Tibial artery (tissue), 4 donors: Measurements from ENCODE around the gene KCNN3.

ENCODE experiments used
- DNase-seq, 2 donors: peaks; one replicate each; pipeline ENCODE4 v3.0.0-alpha.2; 2019
- H3K27ac ChIP-seq, 2 donors: fragments of 200-600 bp; sonication (generic) in 1 of 2; 1 replicate in 1 of 2; 2 replicates in 1 of 2; pipeline ENCODE4 v1.5.1; 2018 to 2019; ENCODE audit warnings: mild to moderate bottlenecking in 1 of 2
- H3K27me3 ChIP-seq, 2 donors: fragments of 200-600 bp; sonication (generic) in 1 of 2; one replicate each; pipeline versions ENCODE4 v1.5.1 to v1.6.0; 2016 to 2019
- H3K36me3 ChIP-seq, 3 donors: fragments of 200-600 bp; sonication (generic) in 2 of 3; one replicate each; pipeline ENCODE4 v1.5.1; 2016 to 2019; ENCODE audit warnings: mild to moderate bottlenecking in 2 of 3
- H3K4me1 ChIP-seq, 4 donors: fragments of 200-600 bp; sonication (generic) in 2 of 4; 1 replicate in 3 of 4; 2 replicates in 1 of 4; pipeline ENCODE4 v1.5.1; 2016 to 2019
- H3K4me3 ChIP-seq, 2 donors: fragments of 200-600 bp; sonication (generic) in 1 of 2; 1 replicate in 1 of 2; 2 replicates in 1 of 2; pipeline ENCODE4 v1.5.1; 2018 to 2019; ENCODE audit warnings: mild to moderate bottlenecking in 2 of 2
- H3K9me3 ChIP-seq, 3 donors: fragments of 200-600 bp; sonication (generic) in 1 of 3; one replicate each; pipeline ENCODE4 v1.5.1; 2016 to 2019
- intact Hi-C: fragments of 100-400 bp; cut with DNase I; formaldehyde crosslinking; loops from one replicate; pipeline ENCODE4 v1.15.0; 2023; ENCODE audit warnings: low total_unique reads
- TF ChIP-seq, protein P1 (sequence below), 2 experiments: fragments of 200-600 bp in 1 of 2; fragments of 450-650 bp in 1 of 2; IDR thresholded peaks; one replicate each; pipeline ENCODE4 v1.5.1; 2017 to 2019; ENCODE audit warnings: antibody characterized with exemption in 2 of 2, mild to moderate bottlenecking in 1 of 2, moderate library complexity in 1 of 2

Gene KCNN3

DNA sequence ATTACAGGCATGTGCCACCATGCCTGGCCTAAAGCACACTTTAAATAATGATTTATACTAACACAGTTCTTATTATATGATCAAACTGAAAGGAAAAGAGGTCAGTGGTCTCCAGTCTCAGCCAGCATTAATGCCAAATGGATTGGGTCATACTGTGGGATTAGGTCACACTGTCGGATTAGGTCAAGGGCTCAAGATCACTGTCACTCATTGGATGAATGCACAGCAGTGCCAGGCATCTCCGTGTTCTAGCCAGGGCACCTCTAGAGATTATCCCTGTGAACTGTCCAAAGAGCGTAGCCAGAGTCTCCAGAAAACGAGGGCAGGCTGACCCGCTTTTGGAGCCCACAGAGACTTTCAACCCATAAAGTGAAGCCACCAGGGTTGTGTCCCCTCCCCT lies 70.9 kb downstream of the KCNN3 start:
- Histone ChIP-seq H3K27me3 (peaks cover 0 to 8% of the 10 kb centered on the region in 2 donors), H3K9me3 (no peaks in the 10 kb centered on the region), H3K4me1 (no peaks in the 10 kb centered on the region), H3K36me3 (no peaks in the 10 kb centered on the region), H3K4me3 (no peak overlapping the region), H3K27ac (no peak overlapping the region)
- DNase-seq = no peak
- intact Hi-C loops = no loop called here
- TF ChIP-seq, protein P1, sequence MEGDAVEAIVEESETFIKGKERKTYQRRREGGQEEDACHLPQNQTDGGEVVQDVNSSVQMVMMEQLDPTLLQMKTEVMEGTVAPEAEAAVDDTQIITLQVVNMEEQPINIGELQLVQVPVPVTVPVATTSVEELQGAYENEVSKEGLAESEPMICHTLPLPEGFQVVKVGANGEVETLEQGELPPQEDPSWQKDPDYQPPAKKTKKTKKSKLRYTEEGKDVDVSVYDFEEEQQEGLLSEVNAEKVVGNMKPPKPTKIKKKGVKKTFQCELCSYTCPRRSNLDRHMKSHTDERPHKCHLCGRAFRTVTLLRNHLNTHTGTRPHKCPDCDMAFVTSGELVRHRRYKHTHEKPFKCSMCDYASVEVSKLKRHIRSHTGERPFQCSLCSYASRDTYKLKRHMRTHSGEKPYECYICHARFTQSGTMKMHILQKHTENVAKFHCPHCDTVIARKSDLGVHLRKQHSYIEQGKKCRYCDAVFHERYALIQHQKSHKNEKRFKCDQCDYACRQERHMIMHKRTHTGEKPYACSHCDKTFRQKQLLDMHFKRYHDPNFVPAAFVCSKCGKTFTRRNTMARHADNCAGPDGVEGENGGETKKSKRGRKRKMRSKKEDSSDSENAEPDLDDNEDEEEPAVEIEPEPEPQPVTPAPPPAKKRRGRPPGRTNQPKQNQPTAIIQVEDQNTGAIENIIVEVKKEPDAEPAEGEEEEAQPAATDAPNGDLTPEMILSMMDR (IDR thresholded peaks at IDR 0.05) = no peak

DNA sequence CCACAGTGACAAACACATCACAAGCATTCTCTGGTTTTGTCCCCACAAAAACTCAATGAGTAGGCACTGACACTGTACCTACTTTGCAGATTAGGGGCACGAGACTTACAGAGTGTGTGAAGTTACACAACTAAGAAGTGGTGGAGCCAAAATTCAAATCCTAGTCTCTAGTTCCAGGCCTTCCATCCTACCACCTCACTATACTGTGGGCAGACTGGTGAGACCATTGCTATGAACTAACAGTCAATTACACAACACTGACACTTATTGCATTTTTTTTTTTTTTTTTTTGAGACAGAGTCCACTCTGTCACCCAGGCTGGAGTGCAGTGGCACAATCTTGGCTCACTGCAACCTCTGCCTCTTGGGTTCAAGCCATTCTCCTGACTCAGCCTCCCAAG lies 71.4 kb downstream of the KCNN3 start:
- no peak for DNase-seq
- Histone ChIP-seq H3K4me3 (no peak overlapping the region), H3K27me3 (peaks cover 0 to 5% of the 10 kb centered on the region in 2 donors), H3K9me3 (no peaks in the 10 kb centered on the region), H3K4me1 (no peaks in the 10 kb centered on the region), H3K36me3 (no peaks in the 10 kb centered on the region), H3K27ac (no peak overlapping the region)
- TF ChIP-seq, protein P1 (IDR thresholded peaks at IDR 0.05) = no peak
- intact Hi-C loops = no loop called here

DNA sequence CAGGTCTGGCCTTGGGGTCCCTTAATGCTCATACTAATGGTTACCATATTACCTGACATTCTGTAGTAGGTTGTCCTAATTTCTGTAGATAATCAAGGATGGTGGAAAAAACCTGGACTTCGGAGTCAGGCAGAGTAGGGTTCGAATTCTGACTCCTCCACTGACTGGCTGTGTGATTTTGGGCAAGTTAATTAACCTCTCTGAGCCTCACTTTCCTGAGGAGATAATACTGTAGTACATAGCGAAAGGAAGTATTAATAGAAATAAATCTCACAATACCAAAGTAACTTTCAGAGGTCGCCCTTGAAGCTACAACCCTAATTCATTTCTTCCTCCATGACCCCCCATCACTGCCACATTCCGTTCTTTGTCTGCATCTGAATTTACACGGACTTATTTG lies 72.9 kb downstream of the KCNN3 start:
- no peaks in the 10 kb centered on the region for H3K36me3 ChIP-seq
- H3K4me3 ChIP-seq = no peak overlapping the region
- TF ChIP-seq, protein P1 (IDR thresholded peaks at IDR 0.05) = no peak
- H3K27me3 ChIP-seq = peaks cover 0 to 6% of the 10 kb centered on the region in 2 donors
- no peaks in the 10 kb centered on the region for H3K9me3 ChIP-seq
- H3K4me1 ChIP-seq = no peaks in the 10 kb centered on the region
- no peak for DNase-seq
- H3K27ac ChIP-seq = no peak overlapping the region
- intact Hi-C loops = no loop called here

DNA sequence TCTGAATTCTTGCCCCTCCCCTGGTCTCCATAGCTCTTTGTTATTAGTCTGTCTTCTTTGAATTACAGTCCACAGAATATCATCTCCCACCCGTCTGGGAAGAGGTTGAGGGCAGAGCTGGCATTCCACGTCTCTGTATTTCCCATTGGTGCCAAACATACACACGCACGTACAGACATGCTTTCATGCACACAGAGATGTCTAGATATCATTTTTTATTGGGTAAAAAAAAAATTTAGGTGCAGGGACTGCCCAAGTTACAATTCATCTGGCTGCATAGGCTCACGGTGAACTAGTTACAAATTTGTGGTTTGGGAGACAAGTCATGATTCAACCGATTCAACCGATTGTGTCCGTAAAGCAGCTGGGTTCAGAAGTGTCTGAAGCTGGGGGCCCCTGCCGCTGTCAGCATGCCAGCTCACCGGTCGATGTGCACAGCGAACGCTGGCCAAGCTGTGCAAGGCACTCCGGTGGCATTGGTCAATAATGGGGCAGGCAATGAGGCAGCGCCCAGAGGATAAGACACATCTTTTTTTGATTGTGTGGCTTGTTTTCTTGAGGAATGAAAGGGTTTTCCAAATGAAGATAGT lies 73.7 kb downstream of the KCNN3 start:
- H3K36me3 ChIP-seq = no peaks in the 10 kb centered on the region
- H3K27ac ChIP-seq = no peak overlapping the region

DNA sequence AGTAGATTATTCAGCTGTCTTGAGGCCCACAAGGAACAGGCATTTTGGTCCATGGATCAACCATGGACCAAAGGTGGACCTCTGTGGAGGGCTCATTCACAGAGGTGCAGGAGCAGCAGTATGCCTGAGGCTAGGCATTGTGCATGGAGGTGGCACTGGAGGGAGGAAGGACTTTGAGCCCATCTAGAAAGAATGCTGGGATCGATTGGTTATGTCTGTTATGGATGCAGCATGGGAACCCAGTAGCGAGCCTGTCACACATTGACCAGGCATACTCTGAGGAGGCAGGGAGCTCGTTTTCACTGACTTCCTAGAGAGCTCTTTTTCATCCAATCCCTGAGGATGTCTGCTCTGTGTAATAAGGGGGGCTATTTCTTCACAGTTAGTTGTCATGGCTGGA lies 75.5 kb downstream of the KCNN3 start:
- Histone ChIP-seq H3K4me3 (no peak overlapping the region), H3K27ac (no peak overlapping the region), H3K36me3 (no peaks in the 10 kb centered on the region), H3K27me3 (peaks cover 0 to 18% of the 10 kb centered on the region in 2 donors), H3K9me3 (no peaks in the 10 kb centered on the region), H3K4me1 (peaks cover 0 to 2% (median 0%) of the 10 kb centered on the region in 4 donors)
- TF ChIP-seq, protein P1 (IDR thresholded peaks at IDR 0.05) = no peak
- DNase-seq = no peak
- intact Hi-C loops = no loop called here

More for the DNA sequence above, 73.7 kb downstream of the KCNN3 start:
- intact Hi-C loops = no loop called here
- DNase-seq = no peak
- peaks cover 0 to 9% of the 10 kb centered on the region in 2 donors for H3K27me3 ChIP-seq
- H3K4me1 ChIP-seq = peaks cover 0 to 2% (median 0%) of the 10 kb centered on the region in 4 donors
- no peak overlapping the region for H3K4me3 ChIP-seq
- no peaks in the 10 kb centered on the region for H3K9me3 ChIP-seq
- TF ChIP-seq, protein P1 (IDR thresholded peaks at IDR 0.05) = no peak

DNA sequence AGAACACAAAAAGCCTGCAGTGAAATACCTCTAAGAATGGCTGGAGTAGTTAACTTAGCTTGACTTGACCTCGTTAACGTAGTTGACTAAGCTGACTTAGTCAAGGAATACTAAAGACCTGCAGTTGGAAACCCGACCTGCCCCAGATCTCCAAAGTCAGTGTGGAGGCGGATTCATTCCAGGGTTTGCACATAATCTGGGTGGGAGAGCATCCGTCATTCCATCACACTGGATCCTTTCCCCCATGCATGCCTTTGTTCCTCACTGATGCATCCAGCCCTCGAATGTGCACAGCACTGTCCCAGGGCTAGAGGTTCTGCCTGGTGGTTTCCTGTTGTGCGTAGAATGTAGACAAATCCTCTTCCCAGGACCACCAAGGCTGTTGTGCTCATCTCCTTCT lies 76.4 kb downstream of the KCNN3 start:
- no peak for DNase-seq
- TF ChIP-seq, protein P1 (IDR thresholded peaks at IDR 0.05) = no peak
- intact Hi-C loops = no loop called here
- H3K9me3 ChIP-seq = no peaks in the 10 kb centered on the region
- no peaks in the 10 kb centered on the region for H3K36me3 ChIP-seq
- H3K4me1 ChIP-seq = peaks cover 0 to 2% (median 0%) of the 10 kb centered on the region in 4 donors
- H3K27ac ChIP-seq = no peak overlapping the region
- H3K27me3 ChIP-seq = peaks cover 0 to 25% of the 10 kb centered on the region in 2 donors
- no peak overlapping the region for H3K4me3 ChIP-seq
